ENCODE data around the gene RNU7-1.
A peak's percentile ranks its signal among the peaks of the same experiment; 100 is the strongest.

The RNU7-1 gene

GRCh38 chr12:6978188-6978587, 34.6 kb downstream of the RNU7-1 start:
- Histone ChIP-seq H3K4me1 (ENCODE audit: control insufficient read depth in 1 of 2, insufficient read depth in 2 of 2, low read length in 2 of 2) (no peaks in the 10 kb centered on the region), H3K9me3 (ENCODE audit: control insufficient read depth in 1 of 2, low read length in 2 of 2) (no peaks in the 10 kb centered on the region), H3K36me3 (ENCODE audit: control insufficient read depth in 1 of 2, insufficient read depth in 2 of 2, low read length in 2 of 2) (peaks cover 67 to 86% of the 10 kb centered on the region in 2 donors), H3K27me3 (ENCODE audit: low read depth, low read length) (no peaks in the 10 kb centered on the region), H3K4me3 (ENCODE audit: low read depth in 1 of 2, low read length in 2 of 2) (no peak overlapping the region), H3K27ac (ENCODE audit: low read length) (no peak overlapping the region)

GRCh38 chr12:6978611-6979011, 35.0 kb downstream of the RNU7-1 start:
- no peaks in the 10 kb centered on the region for H3K27me3 ChIP-seq (ENCODE audit: low read depth, low read length)
- no peaks in the 10 kb centered on the region for H3K4me1 ChIP-seq (ENCODE audit: control insufficient read depth in 1 of 2, insufficient read depth in 2 of 2, low read length in 2 of 2)
- no peaks in the 10 kb centered on the region for H3K9me3 ChIP-seq (ENCODE audit: control insufficient read depth in 1 of 2, low read length in 2 of 2)
- H3K36me3 ChIP-seq (ENCODE audit: control insufficient read depth in 1 of 2, insufficient read depth in 2 of 2, low read length in 2 of 2) = peaks cover 71 to 88% of the 10 kb centered on the region in 2 donors
- H3K4me3 ChIP-seq (ENCODE audit: low read depth in 1 of 2, low read length in 2 of 2) = no peak overlapping the region
- H3K27ac ChIP-seq (ENCODE audit: low read length) = no peak overlapping the region

DNA sequence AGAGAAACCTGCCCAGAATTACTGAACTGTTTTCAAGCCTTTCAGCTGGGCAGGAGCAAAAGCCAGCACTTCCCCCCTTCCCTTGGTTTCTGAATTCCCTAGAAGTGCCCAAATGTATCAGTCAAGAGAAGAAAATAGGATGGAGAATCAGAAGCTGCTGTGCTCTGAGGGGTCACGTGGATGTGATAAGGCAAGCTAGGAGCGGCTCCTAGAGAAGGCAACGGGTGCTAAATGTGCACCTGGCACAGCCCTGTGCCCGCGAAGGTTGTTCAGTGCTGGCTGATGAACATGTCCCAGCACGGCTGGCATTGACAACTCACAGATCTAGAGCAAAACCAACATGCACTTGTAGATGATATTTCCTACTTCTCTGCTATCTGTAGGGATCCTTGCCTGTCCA, 35.4 kb downstream of the RNU7-1 start:
- Histone ChIP-seq H3K4me1 (ENCODE audit: control insufficient read depth in 1 of 2, insufficient read depth in 2 of 2, low read length in 2 of 2) (no peaks in the 10 kb centered on the region), H3K4me3 (ENCODE audit: low read depth in 1 of 2, low read length in 2 of 2) (no peak overlapping the region), H3K36me3 (ENCODE audit: control insufficient read depth in 1 of 2, insufficient read depth in 2 of 2, low read length in 2 of 2) (peaks cover 73 to 87% of the 10 kb centered on the region in 2 donors), H3K27ac (ENCODE audit: low read length) (no peak overlapping the region), H3K9me3 (ENCODE audit: control insufficient read depth in 1 of 2, low read length in 2 of 2) (no peaks in the 10 kb centered on the region), H3K27me3 (ENCODE audit: low read depth, low read length) (no peaks in the 10 kb centered on the region)

GRCh38 chr12:6979453-6979852, 35.8 kb downstream of the RNU7-1 start:
- no peak overlapping the region for H3K27ac ChIP-seq (ENCODE audit: low read length)

DNA sequence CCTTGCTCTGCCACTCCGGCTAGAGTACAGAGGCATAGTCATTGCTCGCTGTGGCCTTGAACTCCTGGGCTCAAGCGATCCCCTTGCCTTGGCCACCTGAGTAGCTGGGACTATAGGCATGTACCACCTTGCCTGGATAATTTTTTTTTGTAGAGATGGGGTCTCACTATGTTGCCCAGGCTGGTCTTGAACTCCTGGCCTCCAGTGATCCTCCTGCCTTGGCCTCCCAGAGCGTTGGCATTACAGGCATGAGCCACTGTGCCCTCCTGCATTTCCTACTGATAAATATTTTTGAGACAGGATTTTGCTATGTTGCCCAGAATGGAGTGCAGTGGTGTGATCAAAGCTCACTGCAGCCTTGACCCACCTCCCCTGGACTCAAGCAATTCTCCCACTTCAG, 36.5 kb downstream of the RNU7-1 start:
- Histone ChIP-seq H3K27ac (ENCODE audit: low read length) (no peak overlapping the region), H3K27me3 (ENCODE audit: low read depth, low read length) (no peaks in the 10 kb centered on the region), H3K9me3 (ENCODE audit: control insufficient read depth in 1 of 2, low read length in 2 of 2) (no peaks in the 10 kb centered on the region), H3K4me1 (ENCODE audit: control insufficient read depth in 1 of 2, insufficient read depth in 2 of 2, low read length in 2 of 2) (no peaks in the 10 kb centered on the region), H3K4me3 (ENCODE audit: low read depth in 1 of 2, low read length in 2 of 2) (no peak overlapping the region), H3K36me3 (ENCODE audit: control insufficient read depth in 1 of 2, insufficient read depth in 2 of 2, low read length in 2 of 2) (peaks cover 70 to 80% of the 10 kb centered on the region in 2 donors)

More at GRCh38 chr12:6979453-6979852, 35.8 kb downstream of the RNU7-1 start:
- Histone ChIP-seq H3K4me1 (ENCODE audit: control insufficient read depth in 1 of 2, insufficient read depth in 2 of 2, low read length in 2 of 2) (no peaks in the 10 kb centered on the region), H3K9me3 (ENCODE audit: control insufficient read depth in 1 of 2, low read length in 2 of 2) (no peaks in the 10 kb centered on the region), H3K36me3 (ENCODE audit: control insufficient read depth in 1 of 2, insufficient read depth in 2 of 2, low read length in 2 of 2) (peaks cover 73 to 83% of the 10 kb centered on the region in 2 donors), H3K4me3 (ENCODE audit: low read depth in 1 of 2, low read length in 2 of 2) (no peak overlapping the region), H3K27me3 (ENCODE audit: low read depth, low read length) (no peaks in the 10 kb centered on the region)

- Histone ChIP-seq H3K9me3 (ENCODE audit: control insufficient read depth in 1 of 2, low read length in 2 of 2) (no peaks in the 10 kb centered on the region), H3K4me1 (ENCODE audit: control insufficient read depth in 1 of 2, insufficient read depth in 2 of 2, low read length in 2 of 2) (no peaks in the 10 kb centered on the region), H3K4me3 (ENCODE audit: low read depth in 1 of 2, low read length in 2 of 2) (no peak overlapping the region), H3K27ac (ENCODE audit: low read length) (no peak overlapping the region), H3K36me3 (ENCODE audit: control insufficient read depth in 1 of 2, insufficient read depth in 2 of 2, low read length in 2 of 2) (peaks cover 63 to 73% of the 10 kb centered on the region in 2 donors), H3K27me3 (ENCODE audit: low read depth, low read length) (no peaks in the 10 kb centered on the region)
Observed at GRCh38 chr12:6980740-6981139, 37.1 kb downstream of the RNU7-1 start.

GRCh38 chr12:6981152-6982052, 37.8 kb downstream of the RNU7-1 start:
- H3K9me3 ChIP-seq (ENCODE audit: control insufficient read depth in 1 of 2, low read length in 2 of 2) = no peaks in the 10 kb centered on the region
- no peaks in the 10 kb centered on the region for H3K4me1 ChIP-seq (ENCODE audit: control insufficient read depth in 1 of 2, insufficient read depth in 2 of 2, low read length in 2 of 2)
- H3K27me3 ChIP-seq (ENCODE audit: low read depth, low read length) = no peaks in the 10 kb centered on the region
- H3K27ac ChIP-seq (ENCODE audit: low read length) = no peak overlapping the region
- H3K4me3 ChIP-seq (ENCODE audit: low read depth in 1 of 2, low read length in 2 of 2) = no peak overlapping the region
- H3K36me3 ChIP-seq (ENCODE audit: control insufficient read depth in 1 of 2, insufficient read depth in 2 of 2, low read length in 2 of 2) = peaks cover 62 to 66% of the 10 kb centered on the region in 2 donors

DNA sequence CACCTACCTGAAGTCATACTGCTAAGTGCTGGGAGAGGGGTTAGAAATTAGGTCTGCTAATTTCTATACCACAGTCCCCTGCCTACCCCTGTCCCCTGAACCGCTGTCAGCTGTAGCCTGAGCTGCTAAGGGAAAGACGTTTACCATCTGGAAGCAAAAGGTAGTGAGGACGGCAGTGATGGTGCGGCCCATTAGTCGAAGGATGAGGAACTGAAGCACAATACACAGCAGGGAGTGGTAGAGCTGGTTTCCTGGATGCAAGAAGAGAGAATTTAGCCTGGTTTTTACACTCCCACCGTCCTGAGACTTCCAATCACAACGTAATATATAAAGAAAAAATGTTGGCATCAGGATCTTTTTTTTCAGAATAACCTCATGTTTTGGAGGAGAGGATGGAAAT, 38.9 kb downstream of the RNU7-1 start:
- no peaks in the 10 kb centered on the region for H3K9me3 ChIP-seq (ENCODE audit: control insufficient read depth in 1 of 2, low read length in 2 of 2)
- no peak overlapping the region for H3K4me3 ChIP-seq (ENCODE audit: low read depth in 1 of 2, low read length in 2 of 2)
- peaks cover 54 to 55% of the 10 kb centered on the region in 2 donors for H3K36me3 ChIP-seq (ENCODE audit: control insufficient read depth in 1 of 2, insufficient read depth in 2 of 2, low read length in 2 of 2)
- no peaks in the 10 kb centered on the region for H3K27me3 ChIP-seq (ENCODE audit: low read depth, low read length)
- H3K27ac ChIP-seq (ENCODE audit: low read length) = no peak overlapping the region
- H3K4me1 ChIP-seq (ENCODE audit: control insufficient read depth in 1 of 2, insufficient read depth in 2 of 2, low read length in 2 of 2) = peaks cover 0 to under 1% of the 10 kb centered on the region in 2 donors

GRCh38 chr12:6987956-6988553, 44.4 kb downstream of the RNU7-1 start:
- Histone ChIP-seq H3K36me3 (ENCODE audit: control insufficient read depth in 1 of 2, insufficient read depth in 2 of 2, low read length in 2 of 2) (peaks cover 13 to 28% of the 10 kb centered on the region in 2 donors), H3K27me3 (ENCODE audit: low read depth, low read length) (no peaks in the 10 kb centered on the region), H3K4me1 (ENCODE audit: control insufficient read depth in 1 of 2, insufficient read depth in 2 of 2, low read length in 2 of 2) (peaks cover 0 to 14% of the 10 kb centered on the region in 2 donors), H3K9me3 (ENCODE audit: control insufficient read depth in 1 of 2, low read length in 2 of 2) (no peaks in the 10 kb centered on the region), H3K27ac (ENCODE audit: low read length) (peak overlapping the region; percentile 56), H3K4me3 (ENCODE audit: low read depth in 1 of 2, low read length in 2 of 2) (no peak overlapping the region)
